ENCODE results near the gene TRUB1.

Gene TRUB1

GRCh38 chr10:114975091-114975490 is 37.1 kb downstream of the TRUB1 start:
- H3K27me3 ChIP-seq (ENCODE audit: control insufficient read depth, insufficient read depth, low read length): no peaks in the 10 kb centered on the region
- H3K9ac ChIP-seq (ENCODE audit: low read depth, low read length): no peak overlapping the region
- peaks cover 32% of the 10 kb centered on the region for H3K36me3 ChIP-seq (ENCODE audit: control insufficient read depth, insufficient read depth, low read length)
- peaks cover 23% of the 10 kb centered on the region for H3K4me1 ChIP-seq (ENCODE audit: control insufficient read depth, insufficient read depth, low read length)
- no peak overlapping the region for H3K4me3 ChIP-seq (ENCODE audit: low read depth, low read length)
- H3K27ac ChIP-seq (ENCODE audit: low read depth, low read length): no peak overlapping the region
- no peaks in the 10 kb centered on the region for H3K9me3 ChIP-seq (ENCODE audit: control insufficient read depth, insufficient read depth, low read length)

- Histone ChIP-seq H3K9ac (ENCODE audit: low read depth, low read length) (no peak overlapping the region), H3K9me3 (ENCODE audit: control insufficient read depth, insufficient read depth, low read length) (peaks cover 21% of the 10 kb centered on the region), H3K4me3 (ENCODE audit: low read depth, low read length) (no peak overlapping the region), H3K36me3 (ENCODE audit: control insufficient read depth, insufficient read depth, low read length) (peaks cover 7% of the 10 kb centered on the region), H3K27ac (ENCODE audit: low read depth, low read length) (no peak overlapping the region), H3K4me1 (ENCODE audit: control insufficient read depth, insufficient read depth, low read length) (no peaks in the 10 kb centered on the region), H3K27me3 (ENCODE audit: control insufficient read depth, insufficient read depth, low read length) (no peaks in the 10 kb centered on the region)
Observed at GRCh38 chr10:114982989-114983388, 45.0 kb downstream of the TRUB1 start.

GRCh38 chr10:114987995-114988394 is 50.0 kb downstream of the TRUB1 start:
- H3K9ac ChIP-seq (ENCODE audit: low read depth, low read length): no peak overlapping the region
- H3K27ac ChIP-seq (ENCODE audit: low read depth, low read length): no peak overlapping the region
- H3K4me1 ChIP-seq (ENCODE audit: control insufficient read depth, insufficient read depth, low read length): no peaks in the 10 kb centered on the region
- H3K36me3 ChIP-seq (ENCODE audit: control insufficient read depth, insufficient read depth, low read length): peaks cover 4% of the 10 kb centered on the region; the same call in 1 of the 2 replicates
- H3K27me3 ChIP-seq (ENCODE audit: control insufficient read depth, insufficient read depth, low read length): no peaks in the 10 kb centered on the region
- H3K9me3 ChIP-seq (ENCODE audit: control insufficient read depth, insufficient read depth, low read length): peaks cover 13% of the 10 kb centered on the region
- no peak overlapping the region for H3K4me3 ChIP-seq (ENCODE audit: low read depth, low read length)

- no peaks in the 10 kb centered on the region for H3K27me3 ChIP-seq (ENCODE audit: control insufficient read depth, insufficient read depth, low read length)
- H3K27ac ChIP-seq (ENCODE audit: low read depth, low read length): no peak overlapping the region
- no peak overlapping the region for H3K9ac ChIP-seq (ENCODE audit: low read depth, low read length)
- no peaks in the 10 kb centered on the region for H3K36me3 ChIP-seq (ENCODE audit: control insufficient read depth, insufficient read depth, low read length)
- H3K9me3 ChIP-seq (ENCODE audit: control insufficient read depth, insufficient read depth, low read length): no peaks in the 10 kb centered on the region
- H3K4me1 ChIP-seq (ENCODE audit: control insufficient read depth, insufficient read depth, low read length): no peaks in the 10 kb centered on the region
- H3K4me3 ChIP-seq (ENCODE audit: low read depth, low read length): no peak overlapping the region
Observed at GRCh38 chr10:114990586-114990985, 52.6 kb downstream of the TRUB1 start.

- Histone ChIP-seq H3K9ac (ENCODE audit: low read depth, low read length) (no peak overlapping the region), H3K27me3 (ENCODE audit: control insufficient read depth, insufficient read depth, low read length) (no peaks in the 10 kb centered on the region), H3K36me3 (ENCODE audit: control insufficient read depth, insufficient read depth, low read length) (no peaks in the 10 kb centered on the region), H3K9me3 (ENCODE audit: control insufficient read depth, insufficient read depth, low read length) (no peaks in the 10 kb centered on the region), H3K4me3 (ENCODE audit: low read depth, low read length) (no peak overlapping the region), H3K27ac (ENCODE audit: low read depth, low read length) (no peak overlapping the region), H3K4me1 (ENCODE audit: control insufficient read depth, insufficient read depth, low read length) (no peaks in the 10 kb centered on the region)
Observed at GRCh38 chr10:114990991-114991390, 53.0 kb downstream of the TRUB1 start.

- Histone ChIP-seq H3K4me1 (ENCODE audit: control insufficient read depth, insufficient read depth, low read length) (no peaks in the 10 kb centered on the region), H3K27ac (ENCODE audit: low read depth, low read length) (no peak overlapping the region), H3K4me3 (ENCODE audit: low read depth, low read length) (no peak overlapping the region), H3K36me3 (ENCODE audit: control insufficient read depth, insufficient read depth, low read length) (no peaks in the 10 kb centered on the region), H3K9ac (ENCODE audit: low read depth, low read length) (no peak overlapping the region), H3K27me3 (ENCODE audit: control insufficient read depth, insufficient read depth, low read length) (no peaks in the 10 kb centered on the region), H3K9me3 (ENCODE audit: control insufficient read depth, insufficient read depth, low read length) (no peaks in the 10 kb centered on the region)
Observed at GRCh38 chr10:114992189-114992775, 54.3 kb downstream of the TRUB1 start.

GRCh38 chr10:114995468-114996247 is 57.7 kb downstream of the TRUB1 start:
- Histone ChIP-seq H3K9me3 (ENCODE audit: control insufficient read depth, insufficient read depth, low read length) (no peaks in the 10 kb centered on the region), H3K36me3 (ENCODE audit: control insufficient read depth, insufficient read depth, low read length) (no peaks in the 10 kb centered on the region), H3K9ac (ENCODE audit: low read depth, low read length) (no peak overlapping the region), H3K4me1 (ENCODE audit: control insufficient read depth, insufficient read depth, low read length) (peaks cover 9% of the 10 kb centered on the region; the same call in 1 of the 2 replicates), H3K27ac (ENCODE audit: low read depth, low read length) (no peak overlapping the region), H3K4me3 (ENCODE audit: low read depth, low read length) (no peak overlapping the region), H3K27me3 (ENCODE audit: control insufficient read depth, insufficient read depth, low read length) (no peaks in the 10 kb centered on the region)

GRCh38 chr10:114996542-114996941 is 58.5 kb downstream of the TRUB1 start:
- Histone ChIP-seq H3K27ac (ENCODE audit: low read depth, low read length) (no peak overlapping the region), H3K36me3 (ENCODE audit: control insufficient read depth, insufficient read depth, low read length) (no peaks in the 10 kb centered on the region), H3K27me3 (ENCODE audit: control insufficient read depth, insufficient read depth, low read length) (no peaks in the 10 kb centered on the region), H3K4me3 (ENCODE audit: low read depth, low read length) (no peak overlapping the region), H3K4me1 (ENCODE audit: control insufficient read depth, insufficient read depth, low read length) (peaks cover 10% of the 10 kb centered on the region; the same call in 1 of the 2 replicates), H3K9me3 (ENCODE audit: control insufficient read depth, insufficient read depth, low read length) (no peaks in the 10 kb centered on the region), H3K9ac (ENCODE audit: low read depth, low read length) (no peak overlapping the region)

GRCh38 chr10:114998993-114999392 is 61.0 kb downstream of the TRUB1 start:
- Histone ChIP-seq H3K27ac (ENCODE audit: low read depth, low read length) (no peak overlapping the region), H3K4me3 (ENCODE audit: low read depth, low read length) (no peak overlapping the region), H3K36me3 (ENCODE audit: control insufficient read depth, insufficient read depth, low read length) (no peaks in the 10 kb centered on the region), H3K27me3 (ENCODE audit: control insufficient read depth, insufficient read depth, low read length) (no peaks in the 10 kb centered on the region), H3K9me3 (ENCODE audit: control insufficient read depth, insufficient read depth, low read length) (no peaks in the 10 kb centered on the region), H3K4me1 (ENCODE audit: control insufficient read depth, insufficient read depth, low read length) (peaks cover 16% of the 10 kb centered on the region; the same call in 1 of the 2 replicates), H3K9ac (ENCODE audit: low read depth, low read length) (no peak overlapping the region)

- no peak overlapping the region for H3K4me3 ChIP-seq (ENCODE audit: low read depth, low read length)
- H3K9me3 ChIP-seq (ENCODE audit: control insufficient read depth, insufficient read depth, low read length): no peaks in the 10 kb centered on the region
- H3K9ac ChIP-seq (ENCODE audit: low read depth, low read length): no peak overlapping the region
Observed at GRCh38 chr10:115001506-115002381, 63.7 kb downstream of the TRUB1 start.

More at GRCh38 chr10:115001506-115002381, 63.7 kb downstream of the TRUB1 start:
- Histone ChIP-seq H3K4me1 (ENCODE audit: control insufficient read depth, insufficient read depth, low read length) (peaks cover 16% of the 10 kb centered on the region; the same call in 1 of the 2 replicates), H3K36me3 (ENCODE audit: control insufficient read depth, insufficient read depth, low read length) (no peaks in the 10 kb centered on the region), H3K27ac (ENCODE audit: low read depth, low read length) (no peak overlapping the region), H3K27me3 (ENCODE audit: control insufficient read depth, insufficient read depth, low read length) (no peaks in the 10 kb centered on the region)
